MCF 10A (cell line): ENCODE data around the gene SIAH3. TPM values are rescaled to one million over a fixed set of nuclear protein-coding genes. Genes with fewer than 3 reads are reported as not detected.

Experiments used
- BruUV-seq: library from RNA; stranded (reverse); fragments of 400-500 nt; replicated peaks from 2 replicates; lab custom pipeline; 2021; lab: Mats Ljungman, UMichigan
- CTCF ChIA-PET: fragments of 300-600 bp; sonication (Branson Sonifier 250); formaldehyde crosslinking; extraction: SDS; loops from one replicate; lab custom pipeline; 2021; ENCODE audit warnings: antibody characterized with exemption, inconsistent platforms; lab: Yijun Ruan, JAX
- POLR2A ChIA-PET: fragments of 300-600, 350-650 bp; sonication (Branson Sonifier 250); formaldehyde crosslinking; extraction: SDS; loops from one replicate; lab custom pipeline; 2020; ENCODE audit warnings: antibody characterized with exemption, inconsistent platforms; lab: Yijun Ruan, JAX
- DNase-seq: peaks from one replicate; pipeline ENCODE4 v3.0.0-alpha.2; 2018; ENCODE audit not compliant: unreplicated experiment
- H3K27ac Mint-ChIP-seq: one replicate; pipeline ENCODE4 v1.8.0; 2022; ENCODE audit warnings: mild to moderate bottlenecking, low read depth, mixed read lengths; ENCODE audit not compliant: unreplicated experiment
- H3K27me3 Mint-ChIP-seq: one replicate; pipeline ENCODE4 v1.8.0; 2022; ENCODE audit warnings: mixed read lengths; ENCODE audit not compliant: insufficient read depth, unreplicated experiment
- H3K36me3 Mint-ChIP-seq: one replicate; pipeline ENCODE4 v1.8.0; 2022; ENCODE audit warnings: mild to moderate bottlenecking, moderate library complexity, mixed read lengths; ENCODE audit not compliant: insufficient read depth, unreplicated experiment
- H3K4me1 Mint-ChIP-seq: one replicate; pipeline ENCODE4 v1.8.0; 2022; ENCODE audit warnings: mixed read lengths; ENCODE audit not compliant: insufficient read depth, unreplicated experiment
- H3K4me3 Mint-ChIP-seq: one replicate; pipeline ENCODE4 v1.8.0; 2022; ENCODE audit warnings: mild to moderate bottlenecking, moderate library complexity, mixed read lengths; ENCODE audit not compliant: unreplicated experiment
- H3K9me3 Mint-ChIP-seq: one replicate; pipeline ENCODE4 v1.8.0; 2022; ENCODE audit warnings: mixed read lengths; ENCODE audit not compliant: unreplicated experiment
- intact Hi-C: fragments of 100-400 bp; cut with micrococcal nuclease; formaldehyde crosslinking; loops from 2 replicates; pipeline ENCODE4 v1.14.1; 2022
- total RNA-seq: library from RNA; stranded (reverse); gene quantifications from 2 replicates; pipeline ENCODE4 v1.2.3, GENCODE V29; 2022
- TF ChIP-seq, protein P1 (sequence below): fragments of 200-600 bp; IDR thresholded peaks from one replicate; pipeline ENCODE4 v1.8.0; 2022; ENCODE audit warnings: antibody characterized with exemption, mild to moderate bottlenecking; ENCODE audit not compliant: unreplicated experiment

The SIAH3 gene
- total RNA-seq, 1 experiment from 2014 or later = not detected

DNA sequence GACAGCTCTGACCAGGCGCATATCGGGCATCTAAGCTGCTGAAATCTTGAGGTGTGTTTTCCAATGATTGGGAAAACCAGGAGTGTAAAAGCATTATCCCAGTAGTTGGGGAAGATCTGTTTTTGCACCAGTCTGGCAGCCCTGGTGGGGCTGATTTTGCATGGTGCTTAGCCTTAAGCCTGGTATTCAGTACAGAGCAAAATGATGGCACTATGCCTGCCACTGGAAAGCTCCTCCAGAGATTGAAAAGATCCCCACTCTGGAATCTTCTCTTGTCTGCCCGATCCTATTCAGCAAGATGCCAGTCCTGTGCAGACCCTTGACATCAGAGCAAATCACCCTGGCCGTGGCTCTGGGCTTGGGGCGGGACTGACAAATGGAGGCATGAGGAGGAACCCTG, 44.7 kb upstream of the SIAH3 start:
- H3K4me3 Mint-ChIP-seq = no peak overlapping the region
- ChIA-PET CTCF (no interaction called here), POLR2A (no interaction called here)
- H3K4me1 Mint-ChIP-seq = no peaks in the 10 kb centered on the region
- no peak overlapping the region for H3K27ac Mint-ChIP-seq
- no TSS peak for BruUV-seq
- TF ChIP-seq, protein P1, sequence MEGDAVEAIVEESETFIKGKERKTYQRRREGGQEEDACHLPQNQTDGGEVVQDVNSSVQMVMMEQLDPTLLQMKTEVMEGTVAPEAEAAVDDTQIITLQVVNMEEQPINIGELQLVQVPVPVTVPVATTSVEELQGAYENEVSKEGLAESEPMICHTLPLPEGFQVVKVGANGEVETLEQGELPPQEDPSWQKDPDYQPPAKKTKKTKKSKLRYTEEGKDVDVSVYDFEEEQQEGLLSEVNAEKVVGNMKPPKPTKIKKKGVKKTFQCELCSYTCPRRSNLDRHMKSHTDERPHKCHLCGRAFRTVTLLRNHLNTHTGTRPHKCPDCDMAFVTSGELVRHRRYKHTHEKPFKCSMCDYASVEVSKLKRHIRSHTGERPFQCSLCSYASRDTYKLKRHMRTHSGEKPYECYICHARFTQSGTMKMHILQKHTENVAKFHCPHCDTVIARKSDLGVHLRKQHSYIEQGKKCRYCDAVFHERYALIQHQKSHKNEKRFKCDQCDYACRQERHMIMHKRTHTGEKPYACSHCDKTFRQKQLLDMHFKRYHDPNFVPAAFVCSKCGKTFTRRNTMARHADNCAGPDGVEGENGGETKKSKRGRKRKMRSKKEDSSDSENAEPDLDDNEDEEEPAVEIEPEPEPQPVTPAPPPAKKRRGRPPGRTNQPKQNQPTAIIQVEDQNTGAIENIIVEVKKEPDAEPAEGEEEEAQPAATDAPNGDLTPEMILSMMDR = no peak
- intact Hi-C loops = no loop called here
- no peaks in the 10 kb centered on the region for H3K36me3 Mint-ChIP-seq
- peaks cover 99% of the 10 kb centered on the region for H3K27me3 Mint-ChIP-seq
- DNase-seq = no peak
- no peaks in the 10 kb centered on the region for H3K9me3 Mint-ChIP-seq

DNA sequence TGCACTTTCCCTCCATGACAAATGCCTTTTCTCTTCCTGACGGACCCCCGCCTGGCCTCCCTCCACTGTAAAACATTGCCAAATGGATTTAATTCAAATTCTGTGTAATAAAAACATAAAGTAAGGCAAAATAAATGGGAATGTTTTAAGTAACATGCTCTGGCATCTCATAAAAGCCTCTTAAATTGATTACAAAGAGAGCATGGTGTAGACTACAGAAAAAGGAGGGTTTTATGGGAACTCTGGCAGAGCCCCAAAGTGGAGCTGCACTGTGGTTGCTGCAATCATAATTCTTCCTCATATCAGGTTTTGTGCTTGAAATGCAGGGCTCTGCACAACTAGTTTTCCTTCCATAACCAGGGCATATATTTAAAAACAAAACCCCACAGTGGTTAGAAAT, 44.3 kb upstream of the SIAH3 start:
- H3K36me3 Mint-ChIP-seq = no peaks in the 10 kb centered on the region
- no TSS peak for BruUV-seq
- intact Hi-C loops = no loop called here
- H3K4me1 Mint-ChIP-seq = no peaks in the 10 kb centered on the region
- peaks cover 99% of the 10 kb centered on the region for H3K27me3 Mint-ChIP-seq
- CTCF ChIA-PET = no interaction called here
- POLR2A ChIA-PET = no interaction called here
- no peak overlapping the region for H3K27ac Mint-ChIP-seq
- DNase-seq = no peak
- TF ChIP-seq, protein P1 = no peak
- H3K9me3 Mint-ChIP-seq = no peaks in the 10 kb centered on the region
- no peak overlapping the region for H3K4me3 Mint-ChIP-seq

DNA sequence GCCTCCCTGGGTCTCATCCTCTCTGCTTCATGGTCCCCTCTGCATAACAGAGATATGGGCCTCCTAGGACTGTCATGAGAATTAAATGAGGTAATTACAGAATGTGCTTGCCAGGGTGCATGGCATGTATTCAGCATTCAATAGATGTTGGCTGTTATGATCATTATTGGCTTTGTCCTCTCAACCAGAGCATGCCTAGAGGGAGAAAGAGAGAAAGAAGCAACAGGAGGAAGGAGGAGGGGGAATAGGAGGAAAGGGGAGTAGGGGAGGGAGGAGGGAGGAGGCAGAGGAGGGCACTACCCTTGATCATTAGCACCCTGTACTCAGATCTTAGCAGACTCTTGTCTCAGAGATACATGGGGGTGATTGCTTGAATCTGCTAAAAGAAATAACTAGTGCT, 41.0 kb upstream of the SIAH3 start:
- TF ChIP-seq, protein P1 = no peak
- intact Hi-C loops = no loop called here
- BruUV-seq = no TSS peak
- Mint-ChIP-seq H3K9me3 (no peaks in the 10 kb centered on the region), H3K4me1 (no peaks in the 10 kb centered on the region), H3K36me3 (no peaks in the 10 kb centered on the region), H3K4me3 (no peak overlapping the region), H3K27me3 (peaks cover 81% of the 10 kb centered on the region), H3K27ac (no peak overlapping the region)
- CTCF ChIA-PET = no interaction called here
- POLR2A ChIA-PET = no interaction called here
- no peak for DNase-seq

GRCh38 chr13:45889590-45890243, 38.2 kb upstream of the SIAH3 start:
- TF ChIP-seq, protein P1 = no peak
- Mint-ChIP-seq H3K9me3 (no peaks in the 10 kb centered on the region), H3K36me3 (no peaks in the 10 kb centered on the region), H3K4me3 (no peak overlapping the region), H3K4me1 (no peaks in the 10 kb centered on the region), H3K27me3 (peaks cover 59% of the 10 kb centered on the region), H3K27ac (no peak overlapping the region)
- no peak for DNase-seq
- POLR2A ChIA-PET = interaction anchor here (0.6 kb wide), 1 partner anchor 19 kb away, joined by 3 read pairs; no protein-coding TSS in a partner anchor
- CTCF ChIA-PET = interaction anchor here (0.7 kb wide), 1 partner anchor 55 kb away, joined by 3 read pairs; no protein-coding TSS in a partner anchor
- intact Hi-C loops = no loop called here
- BruUV-seq = no TSS peak
